DMS 273 treated with DMSO at 0.1 percent for 48 hours (cell line): ENCODE results near the gene PANX2.
"Not testable (repeated sequence)": the region's sequence is repeated elsewhere in the genome, so short reads cannot be mapped to it uniquely, and the experiment has no call there.

Experiments used
- DNase-seq: peaks from one replicate; lab custom pipeline; 2025; lab: John Stamatoyannopoulos, UW

The PANX2 gene

GRCh38 chr22:50199251-50199721, 28.8 kb downstream of the PANX2 start:
- DNase-seq = no peak

DNA sequence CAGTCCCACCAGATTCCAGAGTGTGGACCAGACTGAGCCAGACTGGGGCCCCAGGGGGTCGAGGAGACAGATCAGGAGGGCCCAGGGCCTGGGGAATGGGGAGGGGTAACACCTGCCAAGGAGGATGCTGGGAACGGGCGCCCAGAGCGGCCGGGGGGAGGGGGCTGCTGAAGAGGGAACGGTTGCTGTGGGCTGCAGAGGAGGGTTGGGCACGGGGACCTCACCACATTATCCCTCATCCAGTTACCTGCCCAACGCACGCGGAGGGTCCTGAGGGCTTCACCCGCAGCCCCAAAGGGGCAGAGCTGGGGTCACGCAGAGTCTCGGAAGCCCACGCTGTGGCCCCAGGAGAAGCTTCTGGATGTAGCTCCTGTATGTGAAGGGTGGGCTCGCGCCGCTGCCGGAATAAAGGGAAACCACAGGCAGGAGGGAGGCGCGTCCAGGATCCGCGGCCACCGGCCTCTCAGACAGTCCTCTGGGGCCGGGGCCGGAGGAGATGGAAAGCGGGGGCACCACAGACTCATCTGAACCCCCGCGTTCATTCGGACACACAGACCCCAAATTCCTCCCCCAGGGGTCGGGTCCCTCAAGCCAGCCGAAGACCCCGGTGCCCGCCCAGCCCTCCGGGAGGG, 29.4 kb downstream of the PANX2 start:
- DNase-seq = no peak

- DNase-seq = peak; percentile 37
Observed at GRCh38 chr22:50200461-50201190, 30.1 kb downstream of the PANX2 start, which contains the start of gene SELENOO. SELENOO (plus strand) TSS chr22:50201011; CDS start chr22:50201037, 26 bp downstream.

DNA sequence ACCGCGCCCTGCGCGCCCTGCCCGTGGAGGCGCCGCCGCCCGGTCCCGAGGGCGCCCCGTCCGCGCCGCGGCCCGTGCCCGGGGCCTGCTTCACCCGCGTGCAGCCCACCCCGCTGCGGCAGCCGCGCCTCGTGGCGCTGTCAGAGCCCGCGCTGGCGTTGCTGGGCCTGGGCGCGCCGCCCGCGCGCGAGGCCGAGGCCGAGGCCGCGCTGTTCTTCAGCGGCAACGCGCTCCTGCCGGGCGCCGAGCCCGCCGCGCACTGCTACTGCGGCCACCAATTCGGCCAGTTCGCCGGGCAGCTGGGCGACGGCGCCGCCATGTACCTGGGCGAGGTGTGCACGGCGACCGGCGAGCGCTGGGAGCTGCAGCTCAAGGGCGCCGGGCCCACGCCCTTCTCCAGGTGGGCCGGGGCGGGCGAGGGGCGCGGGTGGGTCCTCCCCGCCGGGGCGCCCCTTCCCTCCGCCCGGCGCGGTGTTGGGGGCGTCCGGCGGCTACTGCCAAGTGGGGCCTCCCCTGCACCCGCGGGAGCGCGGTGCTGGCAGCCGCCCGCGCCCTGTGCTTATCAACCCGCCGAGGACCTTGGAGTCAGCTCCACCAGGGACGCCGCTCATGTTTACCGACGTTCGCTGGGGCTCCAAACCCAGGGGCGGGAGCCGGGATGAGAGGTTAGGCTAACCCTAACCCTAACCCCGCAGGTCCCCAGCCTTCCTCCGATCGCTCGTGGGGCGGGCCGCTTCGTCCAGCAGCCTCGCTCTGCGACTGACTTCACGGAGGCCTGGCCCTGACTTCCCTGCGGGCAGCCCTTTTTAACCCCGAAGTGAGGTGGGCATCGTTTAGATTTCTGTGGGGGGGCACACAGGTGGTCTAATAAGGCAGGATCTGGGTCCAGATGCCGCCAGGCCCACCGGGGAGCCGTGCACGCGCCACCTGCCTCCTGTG, 30.9 kb downstream of the PANX2 start:
- no peak for DNase-seq

- DNase-seq = no peak
Observed at GRCh38 chr22:50202130-50202666, 31.7 kb downstream of the PANX2 start.

GRCh38 chr22:50203288-50203687, 32.8 kb downstream of the PANX2 start:
- no peak for DNase-seq

GRCh38 chr22:50204571-50204970, 34.0 kb downstream of the PANX2 start:
- no peak for DNase-seq

- not testable (repeated sequence) for DNase-seq
Observed at GRCh38 chr22:50204998-50205397, 34.5 kb downstream of the PANX2 start.

DNA sequence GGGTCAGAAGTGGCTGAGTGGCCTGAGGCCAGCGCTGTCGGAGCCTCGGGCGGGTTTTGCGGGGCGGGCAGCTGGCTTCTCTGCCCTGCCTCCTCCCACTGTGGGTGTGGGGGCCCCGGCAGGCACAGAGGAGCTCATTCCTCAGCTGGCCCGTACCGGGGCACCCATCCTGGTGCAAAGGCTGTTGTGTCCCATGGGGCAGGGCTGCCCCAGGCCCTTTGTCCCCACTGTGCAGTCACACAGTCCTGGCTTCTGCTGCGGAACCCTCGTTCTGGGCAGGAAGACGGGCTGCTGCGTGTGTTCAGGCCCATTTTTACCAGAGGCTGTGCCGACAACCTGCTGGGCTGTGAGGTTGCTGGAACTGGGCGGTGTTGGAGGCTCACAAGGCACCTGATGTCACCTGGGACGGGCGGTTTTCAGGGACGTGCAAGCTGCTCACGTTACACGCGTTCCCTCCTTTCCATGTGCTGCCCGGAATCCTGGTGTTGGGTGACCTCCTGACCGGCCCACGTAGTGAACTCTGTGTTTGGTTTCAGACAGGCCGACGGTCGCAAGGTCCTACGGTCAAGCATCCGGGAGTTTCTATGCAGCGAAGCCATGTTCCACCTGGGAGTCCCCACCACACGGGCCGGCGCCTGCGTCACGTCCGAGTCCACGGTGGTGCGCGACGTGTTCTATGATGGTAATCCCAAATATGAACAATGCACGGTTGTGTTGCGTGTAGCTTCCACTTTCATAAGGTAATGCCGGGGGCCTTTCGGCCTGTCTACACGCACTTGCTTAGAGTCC, 35.4 kb downstream of the PANX2 start:
- DNase-seq = no peak

- DNase-seq = no peak
Observed at GRCh38 chr22:50206599-50206998, 36.1 kb downstream of the PANX2 start.

DNA sequence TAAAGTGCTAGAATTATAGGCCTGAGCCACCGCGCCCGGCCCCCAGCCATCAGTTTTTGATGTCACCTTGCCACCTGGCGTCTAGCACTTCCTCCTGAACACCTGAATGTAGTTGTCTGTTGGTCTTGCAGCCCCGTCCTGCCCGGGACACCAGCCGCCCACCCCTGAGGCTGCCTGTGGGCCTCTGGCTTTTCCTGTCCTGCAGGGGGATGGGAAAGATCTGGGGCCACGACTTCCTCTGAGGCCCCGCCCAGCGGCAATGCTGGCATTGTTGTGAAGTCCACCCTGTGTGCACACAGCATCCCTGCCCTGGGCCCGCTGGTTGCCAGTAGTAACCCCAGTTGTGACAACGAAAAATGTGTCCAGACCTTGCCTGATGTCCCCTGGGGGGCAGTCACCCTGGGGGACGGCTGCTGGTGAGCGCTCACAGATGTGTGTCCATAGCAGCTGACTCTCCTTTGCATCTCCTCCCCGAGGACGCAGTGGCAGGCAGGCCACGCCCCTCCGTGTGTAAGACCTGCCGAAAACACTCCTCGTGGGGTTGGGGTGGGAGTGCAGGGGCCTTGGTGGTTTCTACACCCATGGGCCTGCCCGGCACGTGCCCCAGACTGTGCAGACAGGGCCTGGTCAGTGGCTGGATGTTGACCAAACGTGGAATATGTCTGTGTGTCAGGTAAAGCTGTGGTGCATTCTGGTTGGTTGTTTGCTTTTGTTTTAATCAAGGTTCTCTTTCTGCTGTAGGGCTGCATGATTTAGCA, 37.0 kb downstream of the PANX2 start:
- no peak for DNase-seq

DNA sequence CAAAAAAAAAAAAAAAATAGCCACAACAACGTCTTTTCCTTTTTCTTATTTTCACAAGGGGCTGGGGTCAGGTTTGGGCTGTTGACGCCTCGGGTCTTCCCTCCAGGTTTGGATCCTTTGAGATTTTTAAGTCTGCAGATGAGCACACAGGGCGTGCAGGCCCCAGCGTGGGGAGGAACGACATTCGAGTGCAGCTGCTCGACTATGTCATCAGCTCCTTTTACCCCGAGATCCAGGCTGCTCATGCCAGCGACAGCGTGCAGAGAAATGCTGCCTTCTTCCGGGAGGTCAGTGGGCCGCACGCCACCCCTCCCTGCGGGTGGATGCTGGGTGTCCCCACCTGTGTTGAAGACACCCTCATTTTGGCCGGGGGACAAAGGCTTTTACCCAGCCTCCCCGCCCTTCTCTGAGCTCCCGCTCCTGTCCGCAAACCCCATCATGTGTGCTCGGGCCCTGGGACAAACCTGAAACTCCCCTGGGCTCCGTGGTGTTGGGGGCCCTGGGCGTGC, 38.0 kb downstream of the PANX2 start:
- no peak for DNase-seq

DNA sequence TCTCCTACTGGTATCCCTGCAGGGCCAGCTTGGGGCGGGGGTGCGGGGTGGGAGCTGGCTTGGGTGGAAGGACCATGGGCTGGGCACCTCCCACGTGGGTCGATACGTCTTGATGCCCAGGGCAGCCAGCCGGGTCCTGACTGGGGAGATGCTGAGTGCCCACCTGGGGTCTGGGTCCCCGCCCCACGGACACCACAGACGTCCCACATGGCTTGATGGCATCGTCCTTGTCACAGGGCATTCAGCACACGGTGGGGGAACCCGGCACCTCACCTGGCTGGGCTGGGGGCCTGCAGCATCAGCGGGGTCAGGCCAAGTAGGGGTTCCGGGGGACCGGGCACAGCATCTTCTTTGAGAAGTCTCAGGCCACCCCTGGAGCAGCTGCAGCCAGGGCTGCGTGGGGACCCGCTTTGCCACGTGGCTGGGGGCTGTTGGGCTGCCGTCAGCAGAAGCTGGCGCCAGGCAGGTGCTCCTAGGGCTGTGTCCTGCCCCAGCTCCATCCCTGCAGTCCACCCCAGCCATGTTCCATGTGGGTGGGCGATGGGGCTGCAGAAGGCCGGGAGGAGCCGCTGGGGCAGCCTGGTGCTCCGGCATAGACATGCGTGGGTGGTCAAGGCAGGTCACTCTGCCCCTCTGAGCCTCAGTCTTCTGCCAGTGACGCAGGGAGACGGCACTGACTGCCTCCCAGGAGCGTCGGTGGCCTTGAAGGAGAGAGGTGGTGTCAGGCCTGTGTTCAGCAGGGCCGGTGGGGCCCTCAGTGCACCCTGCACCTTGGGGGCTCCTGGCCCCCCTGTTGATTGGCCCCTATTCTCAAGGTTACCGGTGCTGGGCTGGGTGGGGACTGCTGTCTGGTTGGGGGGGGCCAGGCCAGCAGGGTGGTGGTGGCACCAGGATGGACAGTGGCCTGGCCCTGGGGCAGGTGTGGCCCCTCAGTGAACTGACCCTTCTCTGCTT, 38.7 kb downstream of the PANX2 start:
- no peak for DNase-seq

GRCh38 chr22:50209893-50210292, 39.4 kb downstream of the PANX2 start:
- DNase-seq = no peak

DNA sequence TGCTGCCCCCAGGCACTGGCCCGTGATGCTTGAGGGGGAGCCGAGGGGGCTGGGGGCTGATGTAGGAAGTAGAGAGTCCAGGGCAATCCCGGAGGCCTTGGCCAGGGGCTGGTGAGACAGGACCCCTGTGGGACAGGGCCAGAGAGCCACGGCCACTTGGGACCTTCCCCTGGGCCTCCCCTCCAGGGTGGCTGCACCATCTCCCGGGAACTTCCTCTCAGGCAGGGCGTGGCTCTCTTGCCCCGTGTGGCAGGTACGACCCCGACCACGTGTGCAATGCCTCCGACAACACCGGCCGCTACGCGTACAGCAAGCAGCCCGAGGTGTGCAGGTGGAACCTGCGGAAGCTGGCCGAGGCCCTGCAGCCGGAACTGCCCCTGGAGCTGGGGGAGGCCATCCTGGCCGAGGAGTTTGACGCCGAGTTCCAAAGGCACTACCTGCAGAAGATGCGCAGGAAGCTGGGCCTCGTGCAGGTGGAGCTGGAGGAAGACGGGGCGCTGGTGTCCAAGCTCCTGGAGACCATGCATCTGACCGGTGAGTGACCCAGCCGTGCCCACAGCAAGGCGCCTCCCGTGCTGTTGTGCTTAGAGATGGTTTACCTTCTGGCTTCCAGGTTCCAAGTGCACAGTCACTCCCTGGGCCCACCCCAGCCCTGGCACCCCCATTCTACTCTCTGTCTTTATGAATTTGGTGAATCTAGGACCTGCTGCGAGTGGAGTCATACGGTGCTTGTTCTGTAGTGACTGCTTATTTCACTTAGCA, 40.0 kb downstream of the PANX2 start:
- DNase-seq = no peak

- DNase-seq = no peak
Observed at GRCh38 chr22:50211147-50211546, 40.6 kb downstream of the PANX2 start.

- no peak for DNase-seq
Observed at GRCh38 chr22:50213263-50213662, 42.7 kb downstream of the PANX2 start.

DNA sequence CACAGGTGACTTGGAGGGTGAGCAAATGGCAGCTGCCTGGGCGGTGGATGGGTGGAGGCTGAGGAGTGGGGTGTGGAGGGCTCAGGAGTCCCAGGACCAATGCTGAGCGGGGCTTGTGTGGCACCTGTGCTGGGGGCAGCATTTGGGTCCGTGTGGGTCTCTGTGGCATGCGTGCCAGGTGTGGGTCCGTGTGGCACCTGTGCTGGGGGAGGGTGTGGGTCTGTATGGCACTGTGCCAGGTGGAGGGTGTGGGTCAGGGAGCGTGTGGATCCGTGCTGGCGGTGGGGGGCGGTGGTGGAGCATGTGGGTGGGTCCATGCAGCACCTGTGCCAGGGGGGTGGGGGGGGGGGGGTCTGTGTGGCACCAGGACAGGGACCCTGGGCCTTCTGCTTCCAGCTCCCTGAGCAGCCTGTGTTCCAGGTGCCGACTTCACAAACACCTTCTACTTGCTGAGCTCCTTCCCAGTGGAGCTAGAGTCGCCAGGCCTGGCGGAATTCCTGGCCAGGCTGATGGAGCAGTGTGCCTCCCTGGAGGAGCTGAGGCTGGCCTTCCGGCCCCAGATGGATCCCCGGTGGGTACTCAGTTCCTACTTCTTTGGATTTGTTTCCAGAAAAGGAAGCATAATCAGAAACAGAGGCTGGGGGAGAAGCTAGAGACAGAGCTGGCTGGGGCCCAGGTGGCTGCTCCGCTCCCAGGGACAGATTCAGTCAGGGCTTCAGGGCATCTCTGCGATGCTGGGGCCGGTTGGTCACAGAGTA, 44.9 kb downstream of the PANX2 start:
- no peak for DNase-seq
